H1 (cell line): ENCODE data around the gene FAM43B. TPM values are rescaled to one million over a fixed set of nuclear protein-coding genes. Genes with fewer than 3 reads are reported as not detected.

Experiments used
- ATF2 ChIP-seq: IDR thresholded peaks from 2 replicates; pipeline ENCODE4 v1.6.1; 2012; ENCODE audit warnings: low read length, inconsistent platforms
- GTF2F1 ChIP-seq: IDR thresholded peaks from 2 replicates; pipeline ENCODE4 v1.6.1; 2012; ENCODE audit warnings: low read depth, low read length, improper control_type of control experiment, borderline replicate concordance
- HDAC2 ChIP-seq, 2 experiments: fragments of 300-600 bp in 1 of 2; sonication (generic) in 1 of 2; IDR thresholded peaks; 2 replicates each; pipeline ENCODE4 v1.6.1; 2011 to 2012; ENCODE audit warnings: low read depth in 2 of 2, low read length in 2 of 2, mild to moderate bottlenecking in 2 of 2, moderate library complexity in 2 of 2, borderline replicate concordance in 1 of 2, inconsistent platforms in 1 of 2
- POLR2AphosphoS5 ChIP-seq: IDR thresholded peaks from 2 replicates; pipeline ENCODE4 v1.6.1; 2011; ENCODE audit warnings: low read depth, low read length
- SIRT6 ChIP-seq: IDR thresholded peaks from one replicate; pipeline ENCODE4 v1.7.1; 2012; ENCODE audit warnings: low read length, inconsistent platforms
- SP1 ChIP-seq: IDR thresholded peaks from 2 replicates; pipeline ENCODE4 v1.6.1; 2011; ENCODE audit warnings: low read depth, low read length
- ZNF274 ChIP-seq: IDR thresholded peaks from 2 replicates; pipeline ENCODE4 v1.7.0; 2012; ENCODE audit warnings: low read length, borderline replicate concordance; ENCODE audit errors: extremely low read depth
- polyA plus RNA-seq, 7 experiments: library from polyadenylated mRNA; depleted of rRNA in 3 of 7; stranded (reverse) in 5 of 7; unstranded in 2 of 7; fragments of >200 nt in 5 of 7; fragments of 200-250 nt in 2 of 7; gene quantifications; 1 replicate in 5 of 7; 2 replicates in 1 of 7; 4 replicates in 1 of 7; pipeline versions ENCODE4 v1.2.1 to v1.2.3, GENCODE V29; 2011 to 2013; ENCODE audit warnings: missing spikeins in 2 of 7, mixed read lengths in 2 of 7
- total RNA-seq: library from RNA; stranded (reverse); fragmentation: NEBNext Ultra II Directional; extraction: Animal tissue kit (Norgen Biotek cat#: 25700); gene quantifications from 2 replicates; pipeline ENCODE4 v1.2.1, GENCODE V29; 2021
- TF ChIP-seq, protein P1 (sequence below): fragments of 300-600 bp; sonication (generic); IDR thresholded peaks from 2 replicates; pipeline ENCODE4 v1.7.1; 2012; ENCODE audit warnings: low read length, moderate library complexity, mild to moderate bottlenecking, inconsistent platforms; ENCODE audit not compliant: insufficient replicate concordance

The FAM43B gene
- total and polyA plus RNA-seq, 2 of the 8 experiments (the other 6 are each of a cell fraction or from before 2014, with no cell fraction given): 0.88 to 2.2 TPM

DNA sequence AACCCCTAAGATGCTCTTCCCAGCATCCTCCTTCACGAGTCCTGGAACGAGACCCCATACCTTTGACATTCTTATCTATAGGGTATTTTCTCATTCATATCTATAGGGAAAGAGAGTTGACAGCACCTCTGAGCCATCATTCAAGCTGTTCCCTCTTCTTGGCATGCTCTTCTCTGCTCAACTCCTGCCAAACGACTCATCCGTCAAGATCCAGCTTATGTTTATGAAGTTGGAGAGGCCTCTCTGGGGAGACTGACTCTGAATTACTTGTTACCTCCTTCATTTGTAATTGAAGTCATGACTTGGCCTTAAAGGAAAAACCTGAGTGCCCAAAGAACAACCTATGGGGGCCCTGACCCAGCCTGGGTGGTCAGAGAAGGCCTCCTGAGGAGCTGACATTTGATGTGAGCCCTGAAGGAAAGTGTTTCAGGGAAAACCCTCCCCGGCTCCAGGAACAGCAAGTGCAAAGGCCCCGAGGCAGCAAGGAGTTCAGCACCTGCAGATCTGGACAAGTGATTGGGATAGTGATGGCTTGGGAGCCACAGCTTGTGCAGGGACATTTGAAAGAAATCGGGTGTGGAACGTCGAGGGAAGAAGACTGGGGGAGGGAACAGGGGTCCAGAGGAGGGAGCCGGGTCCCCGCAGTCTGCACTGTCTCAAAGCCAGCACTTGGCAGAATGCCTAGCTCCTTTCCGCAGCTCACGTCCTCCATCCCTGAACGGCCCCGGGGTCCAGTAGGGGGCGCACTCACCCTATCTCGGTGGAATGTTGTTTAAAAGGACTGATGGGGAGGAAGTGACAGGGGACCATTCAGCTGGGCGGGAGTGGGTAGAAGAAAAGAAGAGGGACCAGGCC lies 22.5 kb downstream of the FAM43B start (continued):
- TF ChIP-seq, protein P1, sequence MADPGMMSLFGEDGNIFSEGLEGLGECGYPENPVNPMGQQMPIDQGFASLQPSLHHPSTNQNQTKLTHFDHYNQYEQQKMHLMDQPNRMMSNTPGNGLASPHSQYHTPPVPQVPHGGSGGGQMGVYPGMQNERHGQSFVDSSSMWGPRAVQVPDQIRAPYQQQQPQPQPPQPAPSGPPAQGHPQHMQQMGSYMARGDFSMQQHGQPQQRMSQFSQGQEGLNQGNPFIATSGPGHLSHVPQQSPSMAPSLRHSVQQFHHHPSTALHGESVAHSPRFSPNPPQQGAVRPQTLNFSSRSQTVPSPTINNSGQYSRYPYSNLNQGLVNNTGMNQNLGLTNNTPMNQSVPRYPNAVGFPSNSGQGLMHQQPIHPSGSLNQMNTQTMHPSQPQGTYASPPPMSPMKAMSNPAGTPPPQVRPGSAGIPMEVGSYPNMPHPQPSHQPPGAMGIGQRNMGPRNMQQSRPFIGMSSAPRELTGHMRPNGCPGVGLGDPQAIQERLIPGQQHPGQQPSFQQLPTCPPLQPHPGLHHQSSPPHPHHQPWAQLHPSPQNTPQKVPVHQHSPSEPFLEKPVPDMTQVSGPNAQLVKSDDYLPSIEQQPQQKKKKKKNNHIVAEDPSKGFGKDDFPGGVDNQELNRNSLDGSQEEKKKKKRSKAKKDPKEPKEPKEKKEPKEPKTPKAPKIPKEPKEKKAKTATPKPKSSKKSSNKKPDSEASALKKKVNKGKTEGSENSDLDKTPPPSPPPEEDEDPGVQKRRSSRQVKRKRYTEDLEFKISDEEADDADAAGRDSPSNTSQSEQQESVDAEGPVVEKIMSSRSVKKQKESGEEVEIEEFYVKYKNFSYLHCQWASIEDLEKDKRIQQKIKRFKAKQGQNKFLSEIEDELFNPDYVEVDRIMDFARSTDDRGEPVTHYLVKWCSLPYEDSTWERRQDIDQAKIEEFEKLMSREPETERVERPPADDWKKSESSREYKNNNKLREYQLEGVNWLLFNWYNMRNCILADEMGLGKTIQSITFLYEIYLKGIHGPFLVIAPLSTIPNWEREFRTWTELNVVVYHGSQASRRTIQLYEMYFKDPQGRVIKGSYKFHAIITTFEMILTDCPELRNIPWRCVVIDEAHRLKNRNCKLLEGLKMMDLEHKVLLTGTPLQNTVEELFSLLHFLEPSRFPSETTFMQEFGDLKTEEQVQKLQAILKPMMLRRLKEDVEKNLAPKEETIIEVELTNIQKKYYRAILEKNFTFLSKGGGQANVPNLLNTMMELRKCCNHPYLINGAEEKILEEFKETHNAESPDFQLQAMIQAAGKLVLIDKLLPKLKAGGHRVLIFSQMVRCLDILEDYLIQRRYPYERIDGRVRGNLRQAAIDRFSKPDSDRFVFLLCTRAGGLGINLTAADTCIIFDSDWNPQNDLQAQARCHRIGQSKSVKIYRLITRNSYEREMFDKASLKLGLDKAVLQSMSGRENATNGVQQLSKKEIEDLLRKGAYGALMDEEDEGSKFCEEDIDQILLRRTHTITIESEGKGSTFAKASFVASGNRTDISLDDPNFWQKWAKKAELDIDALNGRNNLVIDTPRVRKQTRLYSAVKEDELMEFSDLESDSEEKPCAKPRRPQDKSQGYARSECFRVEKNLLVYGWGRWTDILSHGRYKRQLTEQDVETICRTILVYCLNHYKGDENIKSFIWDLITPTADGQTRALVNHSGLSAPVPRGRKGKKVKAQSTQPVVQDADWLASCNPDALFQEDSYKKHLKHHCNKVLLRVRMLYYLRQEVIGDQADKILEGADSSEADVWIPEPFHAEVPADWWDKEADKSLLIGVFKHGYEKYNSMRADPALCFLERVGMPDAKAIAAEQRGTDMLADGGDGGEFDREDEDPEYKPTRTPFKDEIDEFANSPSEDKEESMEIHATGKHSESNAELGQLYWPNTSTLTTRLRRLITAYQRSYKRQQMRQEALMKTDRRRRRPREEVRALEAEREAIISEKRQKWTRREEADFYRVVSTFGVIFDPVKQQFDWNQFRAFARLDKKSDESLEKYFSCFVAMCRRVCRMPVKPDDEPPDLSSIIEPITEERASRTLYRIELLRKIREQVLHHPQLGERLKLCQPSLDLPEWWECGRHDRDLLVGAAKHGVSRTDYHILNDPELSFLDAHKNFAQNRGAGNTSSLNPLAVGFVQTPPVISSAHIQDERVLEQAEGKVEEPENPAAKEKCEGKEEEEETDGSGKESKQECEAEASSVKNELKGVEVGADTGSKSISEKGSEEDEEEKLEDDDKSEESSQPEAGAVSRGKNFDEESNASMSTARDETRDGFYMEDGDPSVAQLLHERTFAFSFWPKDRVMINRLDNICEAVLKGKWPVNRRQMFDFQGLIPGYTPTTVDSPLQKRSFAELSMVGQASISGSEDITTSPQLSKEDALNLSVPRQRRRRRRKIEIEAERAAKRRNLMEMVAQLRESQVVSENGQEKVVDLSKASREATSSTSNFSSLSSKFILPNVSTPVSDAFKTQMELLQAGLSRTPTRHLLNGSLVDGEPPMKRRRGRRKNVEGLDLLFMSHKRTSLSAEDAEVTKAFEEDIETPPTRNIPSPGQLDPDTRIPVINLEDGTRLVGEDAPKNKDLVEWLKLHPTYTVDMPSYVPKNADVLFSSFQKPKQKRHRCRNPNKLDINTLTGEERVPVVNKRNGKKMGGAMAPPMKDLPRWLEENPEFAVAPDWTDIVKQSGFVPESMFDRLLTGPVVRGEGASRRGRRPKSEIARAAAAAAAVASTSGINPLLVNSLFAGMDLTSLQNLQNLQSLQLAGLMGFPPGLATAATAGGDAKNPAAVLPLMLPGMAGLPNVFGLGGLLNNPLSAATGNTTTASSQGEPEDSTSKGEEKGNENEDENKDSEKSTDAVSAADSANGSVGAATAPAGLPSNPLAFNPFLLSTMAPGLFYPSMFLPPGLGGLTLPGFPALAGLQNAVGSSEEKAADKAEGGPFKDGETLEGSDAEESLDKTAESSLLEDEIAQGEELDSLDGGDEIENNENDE: no peak
- no peak for TF ChIP-seq ZNF274
- no peak for TF ChIP-seq POLR2AphosphoS5
- TF ChIP-seq SIRT6: no peak
- TF ChIP-seq ATF2: no peak
- no peak for TF ChIP-seq SP1
- no peak for TF ChIP-seq HDAC2 (IDR thresholded peaks at IDR 0.05; ENCODE audit: borderline replicate concordance in 1 of 2, low read depth in 2 of 2, low read length in 2 of 2)
- TF ChIP-seq GTF2F1: no peak
